OCI-LY3 (cell line): Measurements from ENCODE around the gene TMEM87B.

Source experiments
- CTCF ChIP-seq: fragments of 200-600, 300-600 bp; sonication (generic); IDR thresholded peaks from 2 replicates; pipeline ENCODE4 v1.5.1; 2014; ENCODE audit warnings: antibody characterized with exemption, low read length, low read depth
- EZH2phosphoT487 ChIP-seq: fragments of 200-600 bp; shearing (Covaris generic); IDR thresholded peaks from 2 replicates; pipeline ENCODE4 v1.6.1; 2018; ENCODE audit warnings: antibody characterized with exemption, mixed run types, low read depth

- TF ChIP-seq EZH2phosphoT487: no peak
- TF ChIP-seq CTCF: no peak
Measured at GRCh38 chr2:112059671-112060070, 4.6 kb downstream of the TMEM87B start.
